ENCODE results near the gene CTAG1A. TPM values are rescaled to one million over a fixed set of nuclear protein-coding genes. Genes with fewer than 3 reads are reported as not detected.
"Not testable (repeated sequence)": the region's sequence is repeated elsewhere in the genome, so short reads cannot be mapped to it uniquely, and the experiment has no call there.

The CTAG1A gene
- not detected in 2 replicates for total RNA-seq (2014; rRNA removed; shearing (Covaris generic))
- not detected in 2 replicates for polyA plus RNA-seq (2014; cell fraction: nucleus; rRNA removed)

GRCh38 chrX:154584585-154585183 lies at the start of gene CTAG1A:
Gene CTAG1A, plus strand, starts transcription at chrX:154585133. Its CDS starts 74 bp downstream, at chrX:154585207.
- DNase-seq (ENCODE audit: extremely low read depth, low read depth): not testable (repeated sequence)

GRCh38 chrX:154535892-154536291 lies 49.0 kb upstream of the CTAG1A start:
- no peak for DNase-seq (ENCODE audit: extremely low read depth, low read depth)

- DNase-seq (ENCODE audit: extremely low read depth, low read depth): no peak
Measured at GRCh38 chrX:154539077-154539476, 45.9 kb upstream of the CTAG1A start.

GRCh38 chrX:154540365-154540764 lies 44.6 kb upstream of the CTAG1A start:
- not testable (repeated sequence) for DNase-seq (ENCODE audit: extremely low read depth, low read depth)

GRCh38 chrX:154540897-154541535 lies 43.9 kb upstream of the CTAG1A start:
- DNase-seq (ENCODE audit: extremely low read depth, low read depth): no peak

- no peak for DNase-seq (ENCODE audit: extremely low read depth, low read depth)
Measured at GRCh38 chrX:154541589-154541895, 43.4 kb upstream of the CTAG1A start.

GRCh38 chrX:154541896-154542722 lies 42.8 kb upstream of the CTAG1A start:
- DNase-seq (ENCODE audit: extremely low read depth, low read depth): peak; percentile 98

GRCh38 chrX:154542723-154543424 lies 42.1 kb upstream of the CTAG1A start:
- DNase-seq (ENCODE audit: extremely low read depth, low read depth): peak; percentile 67

- DNase-seq (ENCODE audit: extremely low read depth, low read depth): no peak
Measured at GRCh38 chrX:154545673-154546274, 39.2 kb upstream of the CTAG1A start.

- peak; percentile 76 for DNase-seq (ENCODE audit: extremely low read depth, low read depth)
Measured at GRCh38 chrX:154546354-154547244, 38.3 kb upstream of the CTAG1A start, which contains the start of gene G6PD. Gene G6PD, minus strand, starts transcription at chrX:154546846. Its CDS starts 691 bp downstream, at chrX:154546155.

GRCh38 chrX:154547245-154548027 lies 37.5 kb upstream of the CTAG1A start, which contains the start of gene IKBKG:
Gene IKBKG, plus strand, starts transcription at chrX:154547620. Its CDS starts 4,383 bp downstream, at chrX:154552003.
- DNase-seq (ENCODE audit: extremely low read depth, low read depth): peak; percentile 89

GRCh38 chrX:154548028-154548316 lies 37.0 kb upstream of the CTAG1A start:
- DNase-seq (ENCODE audit: extremely low read depth, low read depth): no peak

- DNase-seq (ENCODE audit: extremely low read depth, low read depth): no peak
Measured at GRCh38 chrX:154549766-154550165, 35.2 kb upstream of the CTAG1A start.

- DNase-seq (ENCODE audit: extremely low read depth, low read depth): not testable (repeated sequence)
Measured at GRCh38 chrX:154552112-154552806, 32.7 kb upstream of the CTAG1A start.

- DNase-seq (ENCODE audit: extremely low read depth, low read depth): not testable (repeated sequence)
Measured at GRCh38 chrX:154558060-154558690, 26.8 kb upstream of the CTAG1A start.

- DNase-seq (ENCODE audit: extremely low read depth, low read depth): not testable (repeated sequence)
Measured at GRCh38 chrX:154558896-154559295, 26.0 kb upstream of the CTAG1A start.

GRCh38 chrX:154560326-154560725 lies 24.6 kb upstream of the CTAG1A start:
- not testable (repeated sequence) for DNase-seq (ENCODE audit: extremely low read depth, low read depth)

- DNase-seq (ENCODE audit: extremely low read depth, low read depth): not testable (repeated sequence)
Measured at GRCh38 chrX:154562295-154562694, 22.6 kb upstream of the CTAG1A start.

Measured in NCI-H460 (cell line).